BLaER1 (cell line): Measurements from ENCODE around the gene RAPGEF3.

Experiments used
- H3K27ac ChIP-seq: shearing (Covaris generic); formaldehyde crosslinking; 2 replicates; pipeline ENCODE4 v1.8.1; 2022
- H3K27me3 ChIP-seq: shearing (Covaris generic); formaldehyde crosslinking; 2 replicates; pipeline ENCODE4 v1.8.1; 2022
- H3K36me3 ChIP-seq: shearing (Covaris generic); formaldehyde crosslinking; 2 replicates; pipeline ENCODE4 v1.8.1; 2022
- H3K4me1 ChIP-seq: shearing (Covaris generic); formaldehyde crosslinking; 2 replicates; pipeline ENCODE4 v1.8.1; 2022
- H3K4me2 ChIP-seq: shearing (Covaris generic); formaldehyde crosslinking; 2 replicates; pipeline ENCODE4 v1.8.1; 2022
- H3K4me3 ChIP-seq: shearing (Covaris generic); formaldehyde crosslinking; 2 replicates; pipeline ENCODE4 v1.8.1; 2022
- H3K9ac ChIP-seq: shearing (Covaris generic); formaldehyde crosslinking; 2 replicates; pipeline ENCODE4 v1.8.1; 2022
- H3K9me3 ChIP-seq: shearing (Covaris generic); formaldehyde crosslinking; 2 replicates; pipeline ENCODE4 v1.8.1; 2022
- H4K20me1 ChIP-seq: shearing (Covaris generic); formaldehyde crosslinking; 2 replicates; pipeline ENCODE4 v1.8.1; 2022
- Cebpa-rat ChIP-seq: shearing (Covaris generic); IDR thresholded peaks from 2 replicates; pipeline ENCODE4 v1.8.1; 2022

Gene RAPGEF3

GRCh38 chr12:47758834-47759690 lies at the start of gene RAPGEF3:
Gene RAPGEF3 (minus strand): TSS chr12:47758880. CDS start chr12:47758556, 324 bp downstream.
- Histone ChIP-seq H3K9ac (peak within 1 kb of the TSS; percentile 72), H3K27ac (peak within 1 kb of the TSS; percentile 80), H3K27me3 (no peaks in the 10 kb centered on the region), H3K4me2 (peak within 1 kb of the TSS; percentile 97), H4K20me1 (no peaks in the 10 kb centered on the region), H3K36me3 (no peaks in the 10 kb centered on the region), H3K4me1 (peaks cover 90% of the 10 kb centered on the region), H3K9me3 (no peaks in the 10 kb centered on the region), H3K4me3 (peak within 1 kb of the TSS; percentile 68)
- TF ChIP-seq Cebpa-rat: no peak

- H3K4me2 ChIP-seq: peak overlapping the region; percentile 97
- H3K27ac ChIP-seq: peak overlapping the region; percentile 98
- H3K9ac ChIP-seq: peak overlapping the region; percentile 77; the same call in 1 of the 2 replicates
- H3K4me3 ChIP-seq: peak overlapping the region; percentile 65
- no peak for TF ChIP-seq Cebpa-rat
- peaks cover 83% of the 10 kb centered on the region for H4K20me1 ChIP-seq
- H3K36me3 ChIP-seq: peaks cover 23% of the 10 kb centered on the region; the same call in 1 of the 2 replicates
- H3K9me3 ChIP-seq: no peaks in the 10 kb centered on the region
- H3K4me1 ChIP-seq: peaks cover 98% of the 10 kb centered on the region
- H3K27me3 ChIP-seq: no peaks in the 10 kb centered on the region
Observed at GRCh38 chr12:47808050-47808449, 49.4 kb upstream of the RAPGEF3 start.

DNA sequence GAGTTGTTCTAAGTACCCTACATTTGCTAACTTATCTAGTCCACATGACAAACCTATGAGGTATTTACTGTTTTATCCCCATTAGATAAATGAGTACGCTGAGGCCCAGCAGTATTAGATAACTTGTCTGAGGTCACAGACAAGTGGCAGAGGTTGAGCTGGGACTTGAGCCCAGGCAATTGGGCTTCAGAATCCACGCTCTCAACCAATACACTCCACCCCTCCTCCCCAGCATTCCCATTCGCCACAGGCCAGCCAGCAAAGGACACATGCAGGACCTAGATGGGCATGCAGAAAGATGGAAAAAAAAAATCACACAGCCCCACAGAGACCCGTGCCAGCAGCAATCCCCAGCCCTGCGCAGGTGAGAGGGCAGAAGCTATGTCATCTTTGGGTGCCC lies 48.7 kb upstream of the RAPGEF3 start:
- peak overlapping the region; percentile 77 for H3K9ac ChIP-seq
- TF ChIP-seq Cebpa-rat: no peak
- peaks cover 23% of the 10 kb centered on the region; the same call in 1 of the 2 replicates for H3K36me3 ChIP-seq
- peak overlapping the region; percentile 98 for H3K27ac ChIP-seq
- peaks cover 100% of the 10 kb centered on the region for H3K4me1 ChIP-seq
- H3K4me2 ChIP-seq: peak overlapping the region; percentile 97
- H3K9me3 ChIP-seq: no peaks in the 10 kb centered on the region
- peak overlapping the region; percentile 65 for H3K4me3 ChIP-seq
- H3K27me3 ChIP-seq: no peaks in the 10 kb centered on the region
- peaks cover 90% of the 10 kb centered on the region for H4K20me1 ChIP-seq

GRCh38 chr12:47805417-47805816 lies 46.7 kb upstream of the RAPGEF3 start:
- Histone ChIP-seq H3K36me3 (peaks cover 38% of the 10 kb centered on the region), H3K4me1 (peaks cover 100% of the 10 kb centered on the region), H4K20me1 (peaks cover 99% of the 10 kb centered on the region)

GRCh38 chr12:47804171-47804570 lies 45.5 kb upstream of the RAPGEF3 start:
- H3K36me3 ChIP-seq: peaks cover 50% of the 10 kb centered on the region
- H3K27me3 ChIP-seq: no peaks in the 10 kb centered on the region
- H3K9ac ChIP-seq: peak overlapping the region; percentile 68
- peaks cover 100% of the 10 kb centered on the region for H3K4me1 ChIP-seq
- peak overlapping the region; percentile 98 for H3K27ac ChIP-seq
- peaks cover 100% of the 10 kb centered on the region for H4K20me1 ChIP-seq
- H3K9me3 ChIP-seq: no peaks in the 10 kb centered on the region
- no peak for TF ChIP-seq Cebpa-rat
- no peak overlapping the region for H3K4me3 ChIP-seq
- peak overlapping the region; percentile 97 for H3K4me2 ChIP-seq

More at GRCh38 chr12:47805417-47805816, 46.7 kb upstream of the RAPGEF3 start:
- Histone ChIP-seq H3K4me3 (no peak overlapping the region), H3K9me3 (no peaks in the 10 kb centered on the region), H3K27ac (peak overlapping the region; percentile 98), H3K4me2 (peak overlapping the region; percentile 97), H3K9ac (peak overlapping the region; percentile 77), H3K27me3 (no peaks in the 10 kb centered on the region)
- TF ChIP-seq Cebpa-rat: no peak

DNA sequence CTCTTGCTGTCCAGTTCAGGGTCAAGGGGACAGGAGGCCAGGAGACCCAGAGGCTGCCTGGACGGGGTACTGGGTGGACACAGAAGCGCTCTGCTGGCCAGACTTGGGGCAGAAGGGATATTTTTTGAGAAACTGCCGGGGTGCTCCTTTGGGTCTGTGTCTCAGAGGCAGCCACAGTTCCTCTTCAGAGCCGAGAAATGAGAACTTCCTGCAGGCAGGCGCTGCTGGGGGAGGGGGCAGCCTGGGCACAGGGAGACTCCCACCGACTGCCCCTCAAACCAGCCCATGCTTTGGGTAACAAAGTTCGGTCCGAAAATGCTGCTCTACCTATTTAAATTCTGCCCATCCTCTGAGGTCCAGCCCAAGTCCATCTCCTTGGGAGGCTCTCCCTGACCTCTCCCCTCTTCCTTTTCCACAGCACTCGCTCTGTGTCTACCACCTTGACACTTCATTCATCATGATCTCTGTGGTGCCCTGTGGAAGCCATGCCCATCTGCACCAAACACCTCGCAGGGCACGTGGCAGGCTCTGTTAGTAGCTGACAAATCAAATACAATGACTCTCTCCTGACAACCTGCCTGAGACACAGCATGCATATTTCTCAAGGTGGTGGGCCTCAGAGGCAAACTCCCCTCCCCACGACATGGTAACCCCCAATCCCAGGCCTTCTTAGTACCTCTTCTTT lies 44.7 kb upstream of the RAPGEF3 start:
- Histone ChIP-seq H3K4me1 (peaks cover 100% of the 10 kb centered on the region), H3K9me3 (no peaks in the 10 kb centered on the region), H3K36me3 (peaks cover 58% of the 10 kb centered on the region), H4K20me1 (peaks cover 100% of the 10 kb centered on the region), H3K27ac (peak overlapping the region; percentile 98), H3K9ac (peak overlapping the region; percentile 68), H3K4me3 (peak overlapping the region; percentile 40; the same call in 1 of the 2 replicates), H3K27me3 (no peaks in the 10 kb centered on the region), H3K4me2 (peak overlapping the region; percentile 97)
- no peak for TF ChIP-seq Cebpa-rat

DNA sequence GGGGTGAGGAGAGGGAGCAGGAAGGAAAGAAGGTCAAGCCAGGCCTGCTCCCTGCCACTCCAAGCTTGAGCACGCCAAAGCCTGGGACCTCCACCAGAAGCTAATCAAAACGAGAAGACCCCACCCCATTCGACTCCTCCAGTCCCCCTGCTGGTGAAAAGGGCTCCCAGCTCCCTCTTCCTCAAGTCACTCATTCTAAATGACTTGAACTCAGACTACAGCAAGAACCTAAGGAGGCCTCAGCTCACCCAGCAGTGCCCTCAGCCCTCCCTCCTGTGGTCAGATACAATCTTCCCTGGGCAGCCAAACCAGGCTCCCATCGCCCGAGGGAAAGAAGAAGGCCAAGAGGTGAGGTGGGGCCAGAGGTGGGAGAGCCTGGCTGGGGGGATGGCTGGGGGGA lies 43.6 kb upstream of the RAPGEF3 start:
- H3K27ac ChIP-seq: peak overlapping the region; percentile 98
- no peak for TF ChIP-seq Cebpa-rat
- H3K4me1 ChIP-seq: peaks cover 89% of the 10 kb centered on the region
- peaks cover 68% of the 10 kb centered on the region for H3K36me3 ChIP-seq
- H3K9ac ChIP-seq: peak overlapping the region; percentile 68
- no peak overlapping the region for H3K4me3 ChIP-seq
- H3K27me3 ChIP-seq: no peaks in the 10 kb centered on the region
- peak overlapping the region; percentile 97 for H3K4me2 ChIP-seq
- H3K9me3 ChIP-seq: no peaks in the 10 kb centered on the region
- H4K20me1 ChIP-seq: peaks cover 100% of the 10 kb centered on the region

- Histone ChIP-seq H3K36me3 (peaks cover 72% of the 10 kb centered on the region), H3K4me3 (no peak overlapping the region), H3K27ac (peak overlapping the region; percentile 98), H3K4me1 (peaks cover 85% of the 10 kb centered on the region), H3K9ac (peak overlapping the region; percentile 68), H3K4me2 (peak overlapping the region; percentile 97), H3K27me3 (no peaks in the 10 kb centered on the region), H4K20me1 (peaks cover 97% of the 10 kb centered on the region), H3K9me3 (no peaks in the 10 kb centered on the region)
- no peak for TF ChIP-seq Cebpa-rat
Observed at GRCh38 chr12:47801904-47802246, 43.2 kb upstream of the RAPGEF3 start.

- TF ChIP-seq Cebpa-rat: no peak
- H3K4me2 ChIP-seq: peak overlapping the region; percentile 97
- H3K4me3 ChIP-seq: no peak overlapping the region
- peak overlapping the region; percentile 98; the same call in 1 of the 2 replicates for H3K27ac ChIP-seq
- H3K36me3 ChIP-seq: peaks cover 77% of the 10 kb centered on the region
- peaks cover 80% of the 10 kb centered on the region for H3K4me1 ChIP-seq
- H3K9me3 ChIP-seq: no peaks in the 10 kb centered on the region
- no peak overlapping the region; the same call in 1 of the 2 replicates for H3K9ac ChIP-seq
- no peaks in the 10 kb centered on the region for H3K27me3 ChIP-seq
- peaks cover 91% of the 10 kb centered on the region for H4K20me1 ChIP-seq
Observed at GRCh38 chr12:47801170-47801903, 42.7 kb upstream of the RAPGEF3 start.
